Endodermal cell (in vitro differentiated cells): ENCODE results near the gene NCK1. TPM values are rescaled to one million over a fixed set of nuclear protein-coding genes. Genes with fewer than 3 reads are reported as not detected.
"Not testable (repeated sequence)": the region's sequence is repeated elsewhere in the genome, so short reads cannot be mapped to it uniquely, and the experiment has no call there.

Source experiments
- DNase-seq: peaks from one replicate; pipeline ENCODE4 v3.0.0-alpha.2; 2017
- H3K27ac ChIP-seq: 2 replicates; pipeline ENCODE4 v1.5.1; 2013; ENCODE audit warnings: mild to moderate bottlenecking, low read depth, low read length, moderate library complexity
- H3K27me3 ChIP-seq: 2 replicates; pipeline ENCODE4 v1.6.1; 2013; ENCODE audit warnings: mild to moderate bottlenecking, low read length, moderate library complexity; ENCODE audit not compliant: insufficient read depth, control insufficient read depth, poor library complexity, severe bottlenecking
- H3K36me3 ChIP-seq: 2 replicates; pipeline ENCODE4 v1.7.0; 2013; ENCODE audit warnings: mild to moderate bottlenecking, low read length, moderate library complexity; ENCODE audit not compliant: control insufficient read depth, insufficient read depth
- H3K4me1 ChIP-seq: one replicate; pipeline ENCODE4 v1.7.0; 2013; ENCODE audit warnings: low read length; ENCODE audit not compliant: control insufficient read depth, insufficient read depth
- H3K4me3 ChIP-seq: 2 replicates; pipeline ENCODE4 v1.5.1; 2013; ENCODE audit warnings: mild to moderate bottlenecking, low read length, moderate library complexity
- H3K9ac ChIP-seq: 2 replicates; pipeline ENCODE4 v1.6.1; 2013; ENCODE audit warnings: mild to moderate bottlenecking, low read length, moderate library complexity; ENCODE audit not compliant: poor library complexity, severe bottlenecking; ENCODE audit errors: extremely low read depth
- H3K9me3 ChIP-seq: 2 replicates; pipeline ENCODE4 v1.6.1; 2013; ENCODE audit warnings: mild to moderate bottlenecking, low read length, moderate library complexity; ENCODE audit not compliant: control insufficient read depth
- H3K27ac Mint-ChIP-seq: 2 replicates; pipeline ENCODE4 v1.8.0; 2020; ENCODE audit warnings: mixed read lengths
- H3K27me3 Mint-ChIP-seq: 2 replicates; pipeline ENCODE4 v1.8.0; 2021; ENCODE audit warnings: mild to moderate bottlenecking, mixed read lengths; ENCODE audit not compliant: insufficient read depth
- H3K36me3 Mint-ChIP-seq: 2 replicates; pipeline ENCODE4 v1.8.0; 2020; ENCODE audit warnings: low read depth, mixed read lengths
- H3K4me1 Mint-ChIP-seq: 2 replicates; pipeline ENCODE4 v1.8.0; 2020; ENCODE audit warnings: mixed read lengths
- H3K4me3 Mint-ChIP-seq: 2 replicates; pipeline ENCODE4 v1.8.0; 2020; ENCODE audit warnings: mild to moderate bottlenecking, moderate library complexity, mixed read lengths
- H3K9me3 Mint-ChIP-seq: 2 replicates; pipeline ENCODE4 v1.8.0; 2020; ENCODE audit warnings: mild to moderate bottlenecking, mixed read lengths
- CTCF ChIP-seq: fragments of 200-600 bp; sonication (generic); conservative IDR thresholded peaks from 2 replicates; pipeline ENCODE4 v1.5.0; 2021; ENCODE audit warnings: antibody characterized with exemption, mild to moderate bottlenecking
- WGBS, 2 experiments: methylation state at CpG; one replicate each; pipeline versions ENCODE4 v1.1.5 to v1.1.7; 2013; ENCODE audit warnings: missing lambda C conversion rate in 2 of 2, mixed read lengths in 1 of 2; ENCODE audit not compliant: insufficient coverage in 1 of 2, insufficient read length in 1 of 2; 5-methylcytosine and 5-hydroxymethylcytosine counted together
- total RNA-seq, 2 donors: library from RNA; stranded (reverse); fragmentation: NEBNext Ultra II Directional in 1 of 2; extraction: Animal tissue kit (Norgen Biotek cat#: 25700) in 1 of 2; gene quantifications; 2 replicates in 1 of 2; 3 replicates in 1 of 2; pipeline ENCODE4 v1.2.1, GENCODE V29; 2021

NCK1 gene
- total RNA-seq, 2 donors from 2014 or later: 24.5 to 28.9 TPM

GRCh38 chr3:136889947-136890346 is 27.9 kb downstream of the NCK1 start:
- TF ChIP-seq CTCF: no peak
- H3K27ac Mint-ChIP-seq: no peak overlapping the region

GRCh38 chr3:136891934-136892855 is 30.2 kb downstream of the NCK1 start:
- Mint-ChIP-seq H3K36me3 (peaks cover 24% of the 10 kb centered on the region), H3K27ac (no peak overlapping the region), H3K27me3 (no peaks in the 10 kb centered on the region), H3K4me3 (no peak overlapping the region), H3K9me3 (peaks cover 24% of the 10 kb centered on the region), H3K4me1 (peaks cover 14% of the 10 kb centered on the region)
- no peak overlapping the region for H3K9ac ChIP-seq
- H3K4me3 ChIP-seq: no peak overlapping the region
- H3K9me3 ChIP-seq: peaks cover 24% of the 10 kb centered on the region
- H3K27ac ChIP-seq: no peak overlapping the region
- no peak for DNase-seq
- peaks cover 4% of the 10 kb centered on the region for H3K4me1 ChIP-seq
- WGBS, 2 experiments: 0% methylated on average over 1 of the region's 2 CpGs
- no peaks in the 10 kb centered on the region for H3K27me3 ChIP-seq
- H3K36me3 ChIP-seq: peaks cover 5% of the 10 kb centered on the region
- TF ChIP-seq CTCF: no peak

More at GRCh38 chr3:136889947-136890346, 27.9 kb downstream of the NCK1 start:
- Mint-ChIP-seq H3K27me3 (no peaks in the 10 kb centered on the region), H3K36me3 (peaks cover 20% of the 10 kb centered on the region), H3K9me3 (peaks cover 24% of the 10 kb centered on the region), H3K4me1 (peaks cover 13% of the 10 kb centered on the region), H3K4me3 (no peak overlapping the region)
- no peak overlapping the region for H3K9ac ChIP-seq
- peaks cover 4% of the 10 kb centered on the region for H3K4me1 ChIP-seq
- peaks cover 5% of the 10 kb centered on the region for H3K36me3 ChIP-seq
- H3K27ac ChIP-seq: no peak overlapping the region
- no peak for DNase-seq
- 78 to 83% methylated on average over 10 to 24 of the region's 24 CpGs for WGBS, 2 experiments
- H3K27me3 ChIP-seq: no peaks in the 10 kb centered on the region
- H3K4me3 ChIP-seq: no peak overlapping the region
- H3K9me3 ChIP-seq: peaks cover 24% of the 10 kb centered on the region

GRCh38 chr3:136893848-136894443 is 31.9 kb downstream of the NCK1 start:
- no peaks in the 10 kb centered on the region for H3K27me3 ChIP-seq
- no peak for TF ChIP-seq CTCF
- Mint-ChIP-seq H3K27ac (peak overlapping the region; percentile 20), H3K36me3 (peaks cover 20% of the 10 kb centered on the region), H3K4me1 (peaks cover 22% of the 10 kb centered on the region), H3K27me3 (no peaks in the 10 kb centered on the region), H3K4me3 (no peak overlapping the region), H3K9me3 (peaks cover 19% of the 10 kb centered on the region)
- 72 to 74% methylated on average over 4 to 5 of the region's 5 CpGs for WGBS, 2 experiments
- H3K27ac ChIP-seq: no peak overlapping the region
- peaks cover 5% of the 10 kb centered on the region for H3K36me3 ChIP-seq
- no peak for DNase-seq
- peaks cover 4% of the 10 kb centered on the region for H3K4me1 ChIP-seq
- H3K9me3 ChIP-seq: peaks cover 19% of the 10 kb centered on the region
- no peak overlapping the region for H3K9ac ChIP-seq
- no peak overlapping the region for H3K4me3 ChIP-seq

GRCh38 chr3:136897171-136897570 is 35.2 kb downstream of the NCK1 start:
- H3K27me3 Mint-ChIP-seq, H3K27me3 ChIP-seq, H3K27ac Mint-ChIP-seq, H3K4me1 ChIP-seq, DNase-seq, H3K9ac ChIP-seq, H3K36me3 ChIP-seq, H3K27ac ChIP-seq, H3K4me3 Mint-ChIP-seq, H3K4me3 ChIP-seq, H3K9me3 Mint-ChIP-seq: not testable (repeated sequence)
- 88% methylated on average over 1 of the region's 1 CpG; no CpG with 5 or more reads in 1 of the 2 experiments for WGBS, 2 experiments
- H3K9me3 ChIP-seq: peaks cover 10% of the 10 kb centered on the region
- peaks cover 13% of the 10 kb centered on the region for H3K36me3 Mint-ChIP-seq
- peaks cover 44% of the 10 kb centered on the region for H3K4me1 Mint-ChIP-seq
